ENCODE data around the gene AHNAK. TPM values are rescaled to one million over a fixed set of nuclear protein-coding genes. Genes with fewer than 3 reads are reported as not detected.
"Not testable (repeated sequence)": the region's sequence is repeated elsewhere in the genome, so short reads cannot be mapped to it uniquely, and the experiment has no call there.

The AHNAK gene
- total RNA-seq, 1 experiment from 2014 or later: 345 TPM

- Histone ChIP-seq H3K9me3 (replicated peaks) (no peaks in the 10 kb centered on the region), H3K27ac (no peak overlapping the region), H3K27me3 (replicated peaks) (no peaks in the 10 kb centered on the region), H3K36me3 (peaks cover 98% of the 10 kb centered on the region), H3K4me3 (no peak overlapping the region), H3K4me1 (replicated peaks) (peaks cover 16% of the 10 kb centered on the region)
- DNase-seq (ENCODE audit: low read depth in 1 of 2, low spot score in 2 of 2): no peak
Observed at GRCh38 chr11:62565100-62565802, 18.6 kb upstream of the AHNAK start.

GRCh38 chr11:62561677-62562230, 15.1 kb upstream of the AHNAK start:
- not testable (repeated sequence) for H3K27ac ChIP-seq; H3K27me3 ChIP-seq (replicated peaks); DNase-seq (ENCODE audit: low read depth in 1 of 2, low spot score in 2 of 2); H3K9me3 ChIP-seq (replicated peaks); H3K4me3 ChIP-seq
- Histone ChIP-seq H3K36me3 (peaks cover 98% of the 10 kb centered on the region), H3K4me1 (replicated peaks) (peaks cover 36% of the 10 kb centered on the region)

- H3K4me3 ChIP-seq: no peak overlapping the region
- peak overlapping the region; percentile 57 for H3K27ac ChIP-seq
- H3K27me3 ChIP-seq (replicated peaks): no peaks in the 10 kb centered on the region
- peaks cover 47% of the 10 kb centered on the region for H3K4me1 ChIP-seq (replicated peaks)
- DNase-seq (ENCODE audit: low read depth in 1 of 2, low spot score in 2 of 2): peak; percentile 99 to 100
- peaks cover 88% of the 10 kb centered on the region for H3K36me3 ChIP-seq
- H3K9me3 ChIP-seq (replicated peaks): no peaks in the 10 kb centered on the region
Observed at GRCh38 chr11:62560566-62561103, 14.0 kb upstream of the AHNAK start.

- H3K4me1 ChIP-seq (replicated peaks): peaks cover 57% of the 10 kb centered on the region
- H3K27ac ChIP-seq: peak overlapping the region; percentile 45
- peaks cover 81% of the 10 kb centered on the region for H3K36me3 ChIP-seq
- not testable (repeated sequence) for DNase-seq (ENCODE audit: low read depth in 1 of 2, low spot score in 2 of 2); H3K27me3 ChIP-seq (replicated peaks); H3K9me3 ChIP-seq (replicated peaks); H3K4me3 ChIP-seq
Observed at GRCh38 chr11:62559626-62560025, 13.0 kb upstream of the AHNAK start.

- H3K9me3 ChIP-seq (replicated peaks): no peaks in the 10 kb centered on the region
- no peak overlapping the region for H3K4me3 ChIP-seq
- no peak for DNase-seq (ENCODE audit: low read depth in 1 of 2, low spot score in 2 of 2)
- no peaks in the 10 kb centered on the region for H3K27me3 ChIP-seq (replicated peaks)
- peaks cover 61% of the 10 kb centered on the region for H3K4me1 ChIP-seq (replicated peaks)
- H3K27ac ChIP-seq: no peak overlapping the region
- peaks cover 77% of the 10 kb centered on the region for H3K36me3 ChIP-seq
Observed at GRCh38 chr11:62559204-62559603, 12.6 kb upstream of the AHNAK start.

- Histone ChIP-seq H3K4me3 (no peak overlapping the region), H3K36me3 (peaks cover 72% of the 10 kb centered on the region), H3K27me3 (replicated peaks) (no peaks in the 10 kb centered on the region), H3K9me3 (replicated peaks) (no peaks in the 10 kb centered on the region), H3K4me1 (replicated peaks) (peaks cover 67% of the 10 kb centered on the region), H3K27ac (no peak overlapping the region)
- DNase-seq (ENCODE audit: low read depth in 1 of 2, low spot score in 2 of 2): no peak
Observed at GRCh38 chr11:62558669-62559068, 12.1 kb upstream of the AHNAK start.

- Histone ChIP-seq H3K27ac (peak overlapping the region; percentile 96), H3K4me1 (replicated peaks) (peaks cover 83% of the 10 kb centered on the region), H3K36me3 (peaks cover 55% of the 10 kb centered on the region), H3K27me3 (replicated peaks) (no peaks in the 10 kb centered on the region), H3K9me3 (replicated peaks) (no peaks in the 10 kb centered on the region), H3K4me3 (no peak overlapping the region)
- DNase-seq (ENCODE audit: low read depth in 1 of 2, low spot score in 2 of 2): no peak
Observed at GRCh38 chr11:62556875-62557631, 10.4 kb upstream of the AHNAK start.

- Histone ChIP-seq H3K9me3 (replicated peaks) (no peaks in the 10 kb centered on the region), H3K4me1 (replicated peaks) (peaks cover 85% of the 10 kb centered on the region), H3K27ac (peak overlapping the region; percentile 96), H3K27me3 (replicated peaks) (no peaks in the 10 kb centered on the region), H3K36me3 (peaks cover 48% of the 10 kb centered on the region), H3K4me3 (no peak overlapping the region)
- peak; percentile 99 for DNase-seq (ENCODE audit: low read depth in 1 of 2, low spot score in 2 of 2)
Observed at GRCh38 chr11:62556108-62556874, 9.7 kb upstream of the AHNAK start.

- H3K4me3 ChIP-seq: no peak overlapping the region
- no peaks in the 10 kb centered on the region for H3K27me3 ChIP-seq (replicated peaks)
- H3K9me3 ChIP-seq (replicated peaks): no peaks in the 10 kb centered on the region
- H3K27ac ChIP-seq: peak overlapping the region; percentile 96
- DNase-seq (ENCODE audit: low read depth in 1 of 2, low spot score in 2 of 2): no peak
- peaks cover 42% of the 10 kb centered on the region for H3K36me3 ChIP-seq
- peaks cover 81% of the 10 kb centered on the region for H3K4me1 ChIP-seq (replicated peaks)
Observed at GRCh38 chr11:62555464-62556107, 9.0 kb upstream of the AHNAK start.

GRCh38 chr11:62554387-62555167, 8.0 kb upstream of the AHNAK start:
- H3K36me3 ChIP-seq: peaks cover 33% of the 10 kb centered on the region
- no peaks in the 10 kb centered on the region for H3K27me3 ChIP-seq (replicated peaks)
- peak overlapping the region; percentile 96 for H3K27ac ChIP-seq
- peaks cover 70% of the 10 kb centered on the region for H3K4me1 ChIP-seq (replicated peaks)
- no peak overlapping the region for H3K4me3 ChIP-seq
- no peaks in the 10 kb centered on the region for H3K9me3 ChIP-seq (replicated peaks)
- no peak for DNase-seq (ENCODE audit: low read depth in 1 of 2, low spot score in 2 of 2)

- H3K36me3 ChIP-seq: peaks cover 26% of the 10 kb centered on the region
- DNase-seq (ENCODE audit: low read depth in 1 of 2, low spot score in 2 of 2): peak; percentile 90 to 95
- H3K4me3 ChIP-seq: peak overlapping the region; percentile 10
- H3K4me1 ChIP-seq (replicated peaks): peaks cover 76% of the 10 kb centered on the region
- H3K27me3 ChIP-seq (replicated peaks): no peaks in the 10 kb centered on the region
- H3K9me3 ChIP-seq (replicated peaks): no peaks in the 10 kb centered on the region
- peak overlapping the region; percentile 96 for H3K27ac ChIP-seq
Observed at GRCh38 chr11:62553839-62554361, 7.3 kb upstream of the AHNAK start.

- Histone ChIP-seq H3K27ac (peak overlapping the region; percentile 96), H3K36me3 (peaks cover 20% of the 10 kb centered on the region), H3K4me3 (peak overlapping the region; percentile 10), H3K4me1 (replicated peaks) (peaks cover 82% of the 10 kb centered on the region), H3K9me3 (replicated peaks) (no peaks in the 10 kb centered on the region), H3K27me3 (replicated peaks) (no peaks in the 10 kb centered on the region)
- peak; percentile 98 to 100 for DNase-seq (ENCODE audit: low read depth in 1 of 2, low spot score in 2 of 2)
Observed at GRCh38 chr11:62553080-62553838, 6.7 kb upstream of the AHNAK start.
